ENCODE results near the gene RASA3. TPM values are rescaled to one million over a fixed set of nuclear protein-coding genes. Genes with fewer than 3 reads are reported as not detected.
"Not testable (repeated sequence)": the region's sequence is repeated elsewhere in the genome, so short reads cannot be mapped to it uniquely, and the experiment has no call there.

Gene RASA3
- total RNA-seq, 1 donor from 2014 or later: 44.8 TPM

DNA sequence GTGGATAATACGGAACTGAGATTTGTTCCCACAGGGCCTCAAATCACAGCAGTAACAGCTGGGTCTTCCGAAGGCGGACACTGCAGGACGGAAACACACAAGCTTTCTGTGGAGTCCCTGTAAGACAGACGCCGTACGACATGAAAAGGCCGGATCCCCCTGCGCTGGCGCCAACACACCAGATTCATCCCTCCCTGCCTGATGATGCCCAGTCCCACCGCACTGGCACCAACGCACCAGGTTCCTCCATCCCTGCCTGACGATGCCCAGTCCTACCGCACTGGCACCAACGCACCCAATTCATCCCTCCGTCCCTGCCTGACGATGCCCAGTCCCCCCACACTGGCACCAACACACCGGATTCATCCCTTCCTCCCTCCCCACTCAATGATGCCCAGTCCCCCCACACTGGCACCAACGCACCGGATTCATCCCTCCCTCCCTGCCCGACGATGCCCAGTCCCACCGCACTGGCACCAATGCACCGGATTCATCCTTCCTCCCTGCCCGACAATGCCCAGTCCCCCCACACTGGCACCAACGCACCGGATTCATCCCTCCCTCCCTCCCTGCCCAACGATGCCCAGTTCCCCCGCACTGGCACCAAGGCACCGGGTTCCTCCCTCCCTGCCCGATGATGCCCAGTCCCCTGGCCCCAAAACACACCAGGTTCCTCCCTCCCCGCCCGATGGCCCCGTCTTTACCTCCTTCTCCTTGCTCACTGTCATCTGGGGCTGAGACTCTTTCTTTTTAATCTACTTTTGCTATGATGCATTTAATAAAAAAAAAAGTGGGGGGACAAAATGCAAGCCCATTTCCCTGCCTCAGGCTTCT lies 55.1 kb downstream of the RASA3 start:
- DNase-seq (ENCODE audit: extremely low spot score, unreplicated experiment): no peak
- TF ChIP-seq CTCF (IDR thresholded peaks at IDR 0.05): no peak
- no peaks in the 10 kb centered on the region for H3K9me3 Mint-ChIP-seq (ENCODE audit: unreplicated experiment)
- H3K27ac Mint-ChIP-seq (ENCODE audit: unreplicated experiment): peak overlapping the region; percentile 98
- H3K27me3 Mint-ChIP-seq (ENCODE audit: unreplicated experiment): no peaks in the 10 kb centered on the region
- H3K4me3 Mint-ChIP-seq (ENCODE audit: unreplicated experiment): no peak overlapping the region
- peaks cover 44% of the 10 kb centered on the region for H3K4me1 Mint-ChIP-seq (ENCODE audit: unreplicated experiment)
- peaks cover 16% of the 10 kb centered on the region for H3K36me3 Mint-ChIP-seq (ENCODE audit: unreplicated experiment)

DNA sequence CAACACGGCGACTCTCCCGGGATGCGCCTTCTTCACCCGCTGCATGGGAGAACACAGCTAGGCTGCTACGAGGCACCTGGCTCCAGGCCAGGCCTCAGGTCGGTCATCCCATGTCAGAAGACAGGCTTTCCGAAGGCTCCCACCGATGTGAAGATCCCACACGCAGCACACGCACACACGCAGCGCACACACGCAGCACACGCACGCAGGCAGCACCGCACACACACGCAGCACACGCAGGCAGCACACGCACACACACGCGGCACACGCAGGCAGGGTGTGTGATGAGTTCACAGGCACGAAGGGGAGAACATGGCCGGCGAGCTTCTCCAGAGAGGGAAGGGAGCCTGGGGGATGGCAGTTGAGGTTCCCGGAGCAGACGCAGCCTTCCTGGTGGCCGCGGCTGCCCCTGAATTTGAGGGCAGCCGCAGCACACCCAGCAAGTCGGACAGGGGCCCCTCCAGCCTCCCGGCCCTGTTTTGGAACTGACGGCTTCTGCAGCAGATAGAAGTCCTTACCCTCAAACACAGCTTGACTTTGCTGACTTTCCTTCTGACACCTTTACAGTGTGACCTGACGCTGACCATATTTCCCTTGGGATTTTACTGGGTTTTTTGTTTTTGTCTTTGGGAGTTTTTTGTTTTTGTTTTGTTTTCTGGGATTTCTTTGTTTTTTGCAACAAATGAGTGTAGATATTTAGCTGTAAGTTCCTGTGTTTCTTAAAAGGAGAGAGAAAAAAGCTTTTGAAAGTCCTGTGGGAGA lies 55.9 kb downstream of the RASA3 start:
- H3K36me3 Mint-ChIP-seq (ENCODE audit: unreplicated experiment): peaks cover 21% of the 10 kb centered on the region
- no peaks in the 10 kb centered on the region for H3K9me3 Mint-ChIP-seq (ENCODE audit: unreplicated experiment)
- DNase-seq (ENCODE audit: extremely low spot score, unreplicated experiment): no peak
- no peak for TF ChIP-seq CTCF (IDR thresholded peaks at IDR 0.05)
- no peaks in the 10 kb centered on the region for H3K27me3 Mint-ChIP-seq (ENCODE audit: unreplicated experiment)
- no peak overlapping the region for H3K4me3 Mint-ChIP-seq (ENCODE audit: unreplicated experiment)
- H3K27ac Mint-ChIP-seq (ENCODE audit: unreplicated experiment): peak overlapping the region; percentile 67
- H3K4me1 Mint-ChIP-seq (ENCODE audit: unreplicated experiment): peaks cover 51% of the 10 kb centered on the region

DNA sequence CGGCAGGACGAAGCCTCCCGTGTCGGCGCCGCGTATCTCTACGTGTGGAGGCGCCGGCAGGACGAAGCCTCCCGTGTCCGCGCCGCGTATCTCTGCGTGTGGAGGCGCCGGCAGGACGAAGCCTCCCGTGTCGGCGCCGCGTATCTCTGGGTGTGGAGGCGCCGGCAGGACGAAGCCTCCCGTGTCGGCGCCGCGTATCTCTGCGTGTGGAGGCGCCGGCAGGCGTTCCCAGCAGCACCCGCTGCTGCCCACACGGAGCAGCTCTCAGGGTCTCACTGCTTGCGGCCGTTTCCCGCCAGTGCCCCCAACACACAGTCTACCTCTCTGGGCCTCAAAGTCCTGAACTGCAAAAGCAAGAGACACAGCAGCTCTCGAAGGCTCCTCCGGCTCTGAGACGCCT lies 56.6 kb downstream of the RASA3 start:
- H3K27ac Mint-ChIP-seq (ENCODE audit: unreplicated experiment); H3K27me3 Mint-ChIP-seq (ENCODE audit: unreplicated experiment); H3K4me3 Mint-ChIP-seq (ENCODE audit: unreplicated experiment); DNase-seq (ENCODE audit: extremely low spot score, unreplicated experiment); H3K9me3 Mint-ChIP-seq (ENCODE audit: unreplicated experiment): not testable (repeated sequence)
- peaks cover 27% of the 10 kb centered on the region for H3K36me3 Mint-ChIP-seq (ENCODE audit: unreplicated experiment)
- H3K4me1 Mint-ChIP-seq (ENCODE audit: unreplicated experiment): peaks cover 53% of the 10 kb centered on the region

DNA sequence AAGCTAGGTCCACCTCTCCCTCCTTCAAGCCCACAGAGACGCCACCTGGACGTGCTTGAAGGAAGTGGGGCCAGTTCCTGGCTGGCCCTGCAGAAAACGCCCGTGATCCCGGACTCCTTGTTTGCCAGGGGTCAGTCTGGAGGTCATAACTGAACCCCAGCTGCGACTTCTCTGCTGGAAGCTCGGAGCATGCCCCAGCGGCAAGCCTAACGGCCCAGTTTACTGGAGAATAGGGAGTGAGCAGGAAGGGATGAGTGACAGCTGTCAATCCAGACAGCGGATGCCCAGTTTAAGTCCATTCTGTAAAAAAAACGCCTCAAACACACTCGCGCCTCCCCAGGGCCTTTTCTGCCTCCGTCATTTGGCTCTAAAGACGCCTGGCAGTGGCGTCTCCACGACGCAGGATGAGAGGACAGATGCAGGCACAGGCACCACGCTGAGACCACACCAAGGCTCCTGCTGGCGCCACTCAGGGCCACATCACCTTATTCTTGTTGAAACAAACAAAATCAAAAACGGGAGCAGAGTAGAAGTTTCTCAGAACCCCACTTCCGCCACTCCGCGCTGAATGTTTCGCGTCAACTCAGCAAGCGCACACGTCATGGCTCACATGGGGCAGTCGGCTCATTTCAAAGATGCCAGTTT lies 57.6 kb downstream of the RASA3 start:
- H3K4me1 Mint-ChIP-seq (ENCODE audit: unreplicated experiment): peaks cover 53% of the 10 kb centered on the region
- H3K27ac Mint-ChIP-seq (ENCODE audit: unreplicated experiment): no peak overlapping the region
- no peak for TF ChIP-seq CTCF (IDR thresholded peaks at IDR 0.05)
- peaks cover 27% of the 10 kb centered on the region for H3K36me3 Mint-ChIP-seq (ENCODE audit: unreplicated experiment)
- no peak for DNase-seq (ENCODE audit: extremely low spot score, unreplicated experiment)
- no peaks in the 10 kb centered on the region for H3K27me3 Mint-ChIP-seq (ENCODE audit: unreplicated experiment)
- no peak overlapping the region for H3K4me3 Mint-ChIP-seq (ENCODE audit: unreplicated experiment)
- H3K9me3 Mint-ChIP-seq (ENCODE audit: unreplicated experiment): no peaks in the 10 kb centered on the region

DNA sequence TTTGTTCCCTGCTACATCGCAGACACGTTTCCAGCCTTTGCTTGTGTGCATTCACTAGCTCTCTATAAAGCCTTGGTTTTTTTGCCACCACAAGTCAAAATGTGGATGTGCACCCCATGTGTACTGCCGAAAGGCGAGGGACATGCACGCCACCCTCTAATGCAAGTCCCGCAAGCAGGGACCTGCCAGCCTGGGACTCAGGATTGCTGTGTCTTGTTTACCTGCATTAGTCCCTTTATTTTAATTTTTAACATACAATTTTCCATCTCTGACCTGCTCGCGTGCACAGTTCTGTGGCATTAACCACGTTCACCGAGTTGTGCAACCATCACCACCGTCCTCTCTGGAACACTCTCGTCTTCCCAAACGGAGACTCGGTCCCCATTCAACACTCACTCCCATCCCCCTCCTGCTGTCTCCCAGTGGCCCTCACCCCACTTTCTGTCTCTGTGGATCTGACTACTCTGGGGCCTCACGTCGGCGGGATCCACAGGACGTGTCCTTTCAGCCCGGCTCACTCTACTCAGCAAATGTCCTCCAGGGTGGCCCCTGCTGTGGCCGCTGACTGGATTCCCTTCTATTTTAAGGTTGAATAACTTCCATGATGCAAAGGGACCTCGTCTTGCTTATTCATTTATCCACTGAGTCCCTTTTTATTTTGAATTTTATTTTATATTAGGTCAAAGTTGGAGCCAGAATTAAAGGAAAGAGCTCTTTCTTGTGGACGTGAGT lies 58.4 kb downstream of the RASA3 start:
- Mint-ChIP-seq H3K27me3 (ENCODE audit: unreplicated experiment) (no peaks in the 10 kb centered on the region), H3K9me3 (ENCODE audit: unreplicated experiment) (no peaks in the 10 kb centered on the region), H3K27ac (ENCODE audit: unreplicated experiment) (peak overlapping the region; percentile 15), H3K4me3 (ENCODE audit: unreplicated experiment) (no peak overlapping the region), H3K4me1 (ENCODE audit: unreplicated experiment) (peaks cover 50% of the 10 kb centered on the region), H3K36me3 (ENCODE audit: unreplicated experiment) (peaks cover 27% of the 10 kb centered on the region)
- no peak for TF ChIP-seq CTCF (IDR thresholded peaks at IDR 0.05)
- no peak for DNase-seq (ENCODE audit: extremely low spot score, unreplicated experiment)
